Measurements from ENCODE around the gene ABCC12. TPM values are rescaled to one million over a fixed set of nuclear protein-coding genes. Genes with fewer than 3 reads are reported as not detected.

The ABCC12 gene
- polyA plus RNA-seq, 3 donors from 2014 or later: not detected

DNA sequence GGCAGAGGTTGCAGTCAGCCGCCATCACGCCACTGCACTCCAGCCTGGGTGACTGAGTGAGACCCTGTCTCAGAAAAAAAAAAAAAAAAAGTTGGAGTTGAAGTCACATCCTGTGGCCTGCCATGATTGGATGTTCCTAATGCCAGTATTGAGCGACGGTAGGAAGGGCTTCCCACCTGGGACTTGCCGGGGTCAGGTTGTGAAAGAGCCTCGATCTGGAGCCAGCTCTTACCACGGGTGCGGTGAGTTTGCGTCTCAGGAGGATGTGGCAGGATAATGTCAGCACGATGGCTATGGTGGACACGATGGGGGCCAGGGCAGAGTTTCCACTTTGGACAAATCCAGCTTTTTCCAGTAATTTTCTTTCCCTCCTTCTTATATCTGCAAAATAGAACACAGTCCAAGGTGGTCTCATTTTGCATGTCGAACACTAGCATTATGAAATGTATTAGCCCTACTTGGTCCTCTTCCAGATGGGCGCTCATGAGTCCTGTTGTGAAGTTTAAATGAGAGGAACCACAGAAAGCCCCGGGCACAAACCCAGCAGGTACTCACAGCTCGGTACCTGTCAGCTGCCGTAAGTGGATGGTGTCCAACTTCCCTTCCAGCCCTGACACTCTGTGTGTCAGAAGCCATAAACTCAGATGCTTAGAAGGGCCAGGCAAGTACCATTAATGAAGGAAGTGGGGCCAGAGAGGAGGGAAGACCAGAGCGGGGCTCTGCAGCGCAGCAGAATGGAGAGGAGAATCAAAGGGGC is 22.2 kb downstream of the ABCC12 start:
- Mint-ChIP-seq H3K9me3 (peaks cover 0 to 3% (median 0%) of the 10 kb centered on the region in 6 donors), H3K36me3 (no peaks in the 10 kb centered on the region), H3K4me1 (no peaks in the 10 kb centered on the region), H3K27ac (no peak overlapping the region), H3K27me3 (ENCODE audit: low read depth in 3 of 3) (peaks cover 0 to 9% (median 6%) of the 10 kb centered on the region in 3 donors), H3K4me3 (no peak overlapping the region)
- DNase-seq: no peak

DNA sequence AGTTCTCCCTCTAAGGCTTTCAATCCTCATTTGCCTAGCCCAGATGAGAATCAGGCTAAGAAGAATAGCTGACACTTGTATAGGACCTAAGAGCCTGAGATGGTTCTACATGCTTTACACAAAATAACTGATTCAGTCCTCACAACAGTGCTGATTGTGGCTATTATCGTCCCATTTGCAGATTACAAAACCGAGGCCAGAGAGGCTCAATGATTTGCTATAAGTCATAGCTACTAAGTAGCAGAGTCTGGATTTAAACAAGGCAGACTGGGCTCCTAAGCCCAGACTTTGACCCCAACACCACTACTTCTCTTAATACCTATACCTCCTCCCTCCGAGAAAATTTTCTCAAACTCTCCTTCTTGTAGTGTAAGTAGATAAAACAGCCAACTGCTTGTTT is 23.1 kb downstream of the ABCC12 start:
- no peak for DNase-seq
- no peaks in the 10 kb centered on the region for H3K36me3 Mint-ChIP-seq
- no peak overlapping the region for H3K4me3 Mint-ChIP-seq
- H3K27ac Mint-ChIP-seq: no peak overlapping the region
- no peaks in the 10 kb centered on the region for H3K4me1 Mint-ChIP-seq
- peaks cover 0 to 9% (median 4%) of the 10 kb centered on the region in 3 donors for H3K27me3 Mint-ChIP-seq (ENCODE audit: low read depth in 3 of 3)
- peaks cover 0 to 3% (median 0%) of the 10 kb centered on the region in 6 donors for H3K9me3 Mint-ChIP-seq

GRCh38 chr16:48131201-48131935 is 24.4 kb downstream of the ABCC12 start:
- no peaks in the 10 kb centered on the region for H3K36me3 Mint-ChIP-seq
- no peak for DNase-seq
- H3K4me3 Mint-ChIP-seq: no peak overlapping the region
- no peak overlapping the region for H3K27ac Mint-ChIP-seq
- peaks cover 0 to 9% (median 2%) of the 10 kb centered on the region in 3 donors for H3K27me3 Mint-ChIP-seq (ENCODE audit: low read depth in 3 of 3)
- H3K9me3 Mint-ChIP-seq: peaks cover 0 to 3% (median 0%) of the 10 kb centered on the region in 6 donors
- H3K4me1 Mint-ChIP-seq: no peaks in the 10 kb centered on the region

DNA sequence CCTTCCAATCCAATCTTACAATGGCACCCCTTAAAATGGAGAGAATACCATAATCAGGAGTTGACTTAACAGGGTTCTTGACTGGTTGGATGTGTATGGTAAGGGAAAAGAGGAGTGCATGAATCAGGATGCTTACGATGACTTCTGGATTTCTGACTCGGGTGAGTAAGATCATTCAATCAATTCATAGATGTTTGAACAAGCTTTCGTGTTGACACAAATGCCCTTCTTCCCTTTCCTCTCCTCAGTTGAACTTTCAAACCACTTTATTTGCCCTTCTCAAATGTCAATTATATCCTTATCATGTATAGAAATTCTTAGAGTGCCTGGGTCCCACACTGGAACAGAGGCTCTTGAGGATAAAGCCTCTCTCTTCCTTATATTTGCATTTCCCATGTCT is 25.9 kb downstream of the ABCC12 start:
- no peak for DNase-seq
- Mint-ChIP-seq H3K9me3 (peaks cover 0 to 3% (median 0%) of the 10 kb centered on the region in 6 donors), H3K27me3 (ENCODE audit: low read depth in 3 of 3) (peaks cover 0 to 7% (median 0%) of the 10 kb centered on the region in 3 donors), H3K36me3 (no peaks in the 10 kb centered on the region), H3K4me1 (no peaks in the 10 kb centered on the region), H3K27ac (no peak overlapping the region), H3K4me3 (no peak overlapping the region)

DNA sequence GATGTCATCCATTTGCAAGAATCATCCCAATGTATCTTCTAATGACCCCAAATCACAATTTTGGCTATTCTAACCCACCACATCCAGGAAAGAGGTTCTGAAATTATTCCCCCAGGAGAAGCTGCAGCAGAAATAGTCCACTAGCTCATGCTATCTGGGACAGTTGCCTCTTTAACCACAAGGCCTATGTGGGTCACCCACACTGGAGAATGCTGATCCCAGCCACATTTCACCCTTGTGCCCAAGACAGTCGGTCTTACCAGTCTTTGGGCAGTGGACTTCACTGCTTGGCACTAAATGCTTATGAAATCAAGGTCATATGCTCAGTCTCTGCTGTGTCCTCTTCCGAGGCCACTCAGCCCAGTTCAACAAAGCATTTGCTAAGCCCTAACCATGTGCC is 27.0 kb downstream of the ABCC12 start:
- Mint-ChIP-seq H3K4me1 (no peaks in the 10 kb centered on the region), H3K27me3 (ENCODE audit: low read depth in 3 of 3) (peaks cover 0 to 5% (median 0%) of the 10 kb centered on the region in 3 donors), H3K27ac (no peak overlapping the region), H3K9me3 (peaks cover 0 to 3% (median 0%) of the 10 kb centered on the region in 6 donors), H3K36me3 (no peaks in the 10 kb centered on the region), H3K4me3 (no peak overlapping the region)
- DNase-seq: no peak

DNA sequence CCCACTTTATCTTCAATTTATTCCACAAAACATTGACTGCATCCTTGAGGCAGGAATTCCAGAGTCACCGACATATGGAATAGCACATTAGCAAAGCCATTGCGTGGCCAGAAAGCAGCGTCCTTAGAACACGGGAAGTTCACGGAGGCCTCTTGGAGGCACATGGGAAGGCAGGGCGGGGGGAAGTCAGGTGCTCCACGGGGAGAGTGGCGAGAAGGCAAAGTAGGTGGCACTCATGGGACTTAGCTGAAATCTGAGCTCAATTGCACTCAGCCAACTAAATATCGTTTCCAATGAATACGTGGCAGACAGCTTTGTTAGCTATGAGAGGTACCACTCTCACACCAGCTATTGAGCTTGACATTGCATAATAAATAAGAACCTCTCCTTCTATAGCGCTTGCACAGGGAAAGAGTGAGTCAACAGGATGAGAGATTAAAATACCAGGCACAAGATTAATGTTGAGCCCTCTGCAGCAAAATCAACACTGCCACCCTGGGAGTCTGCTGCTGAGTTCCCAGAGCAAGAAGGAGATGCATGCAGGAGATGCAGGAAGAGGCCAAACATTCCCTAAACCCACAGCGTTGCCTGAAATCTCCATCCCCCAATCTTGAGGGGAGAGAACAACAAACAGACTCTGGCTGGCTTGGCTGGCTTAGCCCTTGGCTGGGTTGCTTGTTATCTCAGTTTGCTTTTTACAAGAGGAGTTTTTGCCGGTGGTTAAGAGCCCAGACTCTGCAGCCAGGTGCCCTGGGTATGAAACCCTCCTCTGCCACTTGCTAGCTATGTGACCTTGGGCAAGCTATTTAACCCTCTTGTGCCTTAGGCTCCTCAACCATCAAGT is 28.8 kb downstream of the ABCC12 start:
- Mint-ChIP-seq H3K27ac (no peak overlapping the region), H3K4me1 (no peaks in the 10 kb centered on the region), H3K9me3 (peaks cover 0 to 3% (median 0%) of the 10 kb centered on the region in 6 donors)

GRCh38 chr16:48125888-48126287 is 29.9 kb downstream of the ABCC12 start:
- no peak for DNase-seq
- no peaks in the 10 kb centered on the region for H3K4me1 Mint-ChIP-seq
- no peaks in the 10 kb centered on the region for H3K36me3 Mint-ChIP-seq
- H3K4me3 Mint-ChIP-seq: no peak overlapping the region
- no peaks in the 10 kb centered on the region for H3K9me3 Mint-ChIP-seq
- no peaks in the 10 kb centered on the region for H3K27me3 Mint-ChIP-seq (ENCODE audit: low read depth in 3 of 3)
- no peak overlapping the region for H3K27ac Mint-ChIP-seq

More for the DNA sequence above, 28.8 kb downstream of the ABCC12 start:
- DNase-seq: no peak
- Mint-ChIP-seq H3K27me3 (ENCODE audit: low read depth in 3 of 3) (no peaks in the 10 kb centered on the region), H3K36me3 (no peaks in the 10 kb centered on the region), H3K4me3 (no peak overlapping the region)

DNA sequence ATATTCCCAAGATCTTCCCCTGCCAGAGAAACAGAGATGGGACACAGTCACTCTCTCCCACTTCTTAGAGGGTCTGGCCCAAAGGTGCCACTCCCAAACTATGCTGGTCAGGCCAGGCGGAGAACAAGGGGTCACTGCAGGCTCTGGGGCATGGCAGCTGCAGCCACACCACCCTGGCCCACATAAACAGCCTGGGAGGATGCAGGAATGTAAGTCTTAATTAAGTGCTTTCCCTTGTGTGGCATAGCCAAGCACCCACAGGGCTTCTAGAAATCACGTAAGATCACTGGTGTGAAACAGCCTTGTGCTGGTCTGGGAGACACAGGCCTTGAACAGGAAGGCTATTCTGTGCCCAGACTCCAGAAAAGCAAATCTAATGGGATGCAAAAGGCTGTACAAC is 31.5 kb downstream of the ABCC12 start:
- H3K27ac Mint-ChIP-seq: no peak overlapping the region
- no peaks in the 10 kb centered on the region for H3K36me3 Mint-ChIP-seq
- H3K9me3 Mint-ChIP-seq: no peaks in the 10 kb centered on the region
- peaks cover 0 to 2% (median 0%) of the 10 kb centered on the region in 3 donors for H3K27me3 Mint-ChIP-seq (ENCODE audit: low read depth in 3 of 3)
- no peak for DNase-seq
- H3K4me1 Mint-ChIP-seq: no peaks in the 10 kb centered on the region
- no peak overlapping the region for H3K4me3 Mint-ChIP-seq

DNA sequence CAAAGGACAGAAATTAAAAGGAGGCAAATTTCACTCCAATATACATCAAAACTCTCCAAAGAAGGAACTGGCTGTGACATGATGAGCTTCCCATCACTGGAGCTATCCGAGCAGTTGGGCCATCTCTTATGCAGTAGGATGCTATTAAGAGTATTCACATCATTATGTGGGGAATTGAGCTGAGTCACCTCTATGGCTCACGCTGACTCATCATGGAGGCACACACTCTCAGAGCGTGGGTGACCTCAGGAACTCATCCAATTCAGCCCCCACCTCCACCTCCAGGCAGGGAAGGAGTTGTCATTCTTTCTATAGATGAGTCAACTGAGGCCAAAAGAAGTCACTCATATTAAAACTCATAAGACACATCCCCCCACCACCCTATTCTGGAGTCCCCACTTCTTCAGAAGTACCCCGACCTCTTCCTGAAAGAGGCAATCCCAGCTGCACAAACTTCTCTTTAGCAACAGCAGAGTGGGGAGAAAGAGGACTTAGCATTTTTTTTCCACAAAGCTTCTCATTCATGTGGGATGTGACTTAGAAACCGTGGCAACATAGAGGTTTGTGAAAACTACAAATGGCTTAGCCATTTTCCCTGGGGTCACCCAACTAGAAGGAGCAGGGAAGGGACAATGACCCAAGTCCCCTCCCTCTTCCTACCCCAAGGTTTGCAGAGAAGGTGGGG is 32.5 kb downstream of the ABCC12 start:
- peaks cover 0 to 2% (median under 1%) of the 10 kb centered on the region in 3 donors for H3K27me3 Mint-ChIP-seq (ENCODE audit: low read depth in 3 of 3)
- no peaks in the 10 kb centered on the region for H3K9me3 Mint-ChIP-seq
- H3K27ac Mint-ChIP-seq: no peak overlapping the region
- H3K4me1 Mint-ChIP-seq: no peaks in the 10 kb centered on the region
- H3K36me3 Mint-ChIP-seq: no peaks in the 10 kb centered on the region
- H3K4me3 Mint-ChIP-seq: no peak overlapping the region
- DNase-seq: no peak

DNA sequence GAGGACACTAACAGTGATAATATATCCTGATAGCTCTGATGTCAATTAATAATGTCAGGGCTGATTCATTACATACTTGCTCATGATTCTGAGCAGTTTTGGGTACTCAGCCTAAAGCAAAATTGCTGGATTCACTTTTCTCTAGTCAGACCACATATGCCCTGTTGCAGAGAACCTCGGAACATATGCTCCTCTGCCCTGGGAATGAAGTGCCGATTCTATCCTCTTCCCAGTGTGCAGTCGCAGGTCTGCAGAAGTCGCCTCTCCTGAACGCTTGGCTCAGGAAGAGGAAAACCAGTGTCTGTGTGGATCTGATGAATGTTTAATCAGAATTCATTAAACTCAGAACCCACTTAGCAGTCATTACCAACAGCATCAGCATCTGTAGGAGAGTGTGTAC is 34.5 kb downstream of the ABCC12 start:
- Mint-ChIP-seq H3K9me3 (no peaks in the 10 kb centered on the region), H3K27ac (no peak overlapping the region), H3K4me1 (no peaks in the 10 kb centered on the region), H3K27me3 (ENCODE audit: low read depth in 3 of 3) (peaks cover 1 to 3% (median 2%) of the 10 kb centered on the region in 3 donors), H3K36me3 (no peaks in the 10 kb centered on the region), H3K4me3 (no peak overlapping the region)
- no peak for DNase-seq

GRCh38 chr16:48118841-48119240 is 37.0 kb downstream of the ABCC12 start:
- Mint-ChIP-seq H3K4me1 (no peaks in the 10 kb centered on the region), H3K4me3 (no peak overlapping the region), H3K36me3 (no peaks in the 10 kb centered on the region), H3K27me3 (ENCODE audit: low read depth in 3 of 3) (peaks cover 2 to 3% (median 2%) of the 10 kb centered on the region in 3 donors), H3K27ac (no peak overlapping the region), H3K9me3 (no peaks in the 10 kb centered on the region)
- DNase-seq: no peak

- H3K4me1 Mint-ChIP-seq: no peaks in the 10 kb centered on the region
- H3K9me3 Mint-ChIP-seq: no peaks in the 10 kb centered on the region
- no peaks in the 10 kb centered on the region for H3K36me3 Mint-ChIP-seq
- peak; percentile 13 to 36 (median 35) for DNase-seq
- no peak overlapping the region for H3K27ac Mint-ChIP-seq
- no peak overlapping the region for H3K4me3 Mint-ChIP-seq
- H3K27me3 Mint-ChIP-seq (ENCODE audit: low read depth in 3 of 3): peaks cover 2 to 6% (median 2%) of the 10 kb centered on the region in 3 donors
These were observed 38.3 kb downstream of the ABCC12 start for GRCh38 chr16:48117217-48118105.
